ENCODE data around the gene SDC1.

DNA sequence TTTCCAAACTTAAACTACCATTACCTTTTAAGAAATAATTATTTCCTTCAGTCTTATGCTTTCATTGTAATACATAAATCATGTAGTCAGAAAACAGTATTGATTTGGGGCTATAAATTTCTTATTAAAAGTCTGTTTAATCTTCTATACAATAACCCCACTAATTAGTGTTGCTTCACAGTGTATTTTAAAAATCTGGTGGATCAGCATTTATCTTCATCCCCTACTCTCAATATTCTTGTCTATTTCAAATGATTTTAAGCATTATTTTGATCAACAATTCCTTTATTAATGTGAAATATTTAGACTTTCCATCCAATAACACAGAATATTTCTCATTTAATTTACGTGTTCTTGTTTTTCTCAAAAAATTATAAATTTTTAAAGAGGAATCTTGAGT is 32.5 kb upstream of the SDC1 start:
- TF ChIP-seq POLR2AphosphoS5 (IDR thresholded peaks at IDR 0.05) (no peak), EP300 (IDR thresholded peaks at IDR 0.05) (no peak)
